GM23338 (cell line): Measurements from ENCODE around the gene CCDC86. TPM values are rescaled to one million over a fixed set of nuclear protein-coding genes. Genes with fewer than 3 reads are reported as not detected.

ENCODE experiments used
- ATAC-seq: fragments of 200-7000 bp; cut with Tn5 transposase; 3 replicates; pipeline ENCODE4 v1.9.1; 2020
- DNase-seq: peaks from one replicate; pipeline ENCODE4 v3.0.0-alpha.2; 2015; ENCODE audit warnings: low spot score
- H2AFZ ChIP-seq: fragments of 200-600 bp; sonication (generic); 2 replicates; pipeline ENCODE4 v1.8.0; 2016; ENCODE audit warnings: antibody characterized with exemption, mild to moderate bottlenecking, moderate library complexity
- H3F3A ChIP-seq: fragments of 200-600 bp; sonication (generic); replicated peaks from 2 replicates; pipeline ENCODE4 v1.8.0; 2017; ENCODE audit warnings: antibody characterized with exemption, mixed run types, low read depth
- H3K27ac ChIP-seq: fragments of 200-600 bp; sonication (generic); 2 replicates; pipeline ENCODE4 v1.6.1; 2016; ENCODE audit warnings: low read depth
- H3K27me3 ChIP-seq: fragments of 200-600 bp; sonication (generic); 2 replicates; pipeline ENCODE4 v1.8.0; 2016; ENCODE audit warnings: mild to moderate bottlenecking, mixed run types, moderate library complexity; ENCODE audit not compliant: insufficient read depth
- H3K36me3 ChIP-seq: fragments of 200-600 bp; sonication (generic); 2 replicates; pipeline ENCODE4 v1.8.0; 2016; ENCODE audit warnings: mild to moderate bottlenecking; ENCODE audit not compliant: insufficient read depth
- H3K4me1 ChIP-seq: fragments of 200-600 bp; sonication (generic); 2 replicates; pipeline ENCODE4 v1.8.0; 2016; ENCODE audit warnings: mild to moderate bottlenecking, moderate library complexity; ENCODE audit not compliant: insufficient read depth
- H3K4me2 ChIP-seq: fragments of 200-600 bp; sonication (generic); 2 replicates; pipeline ENCODE4 v1.7.1; 2017; ENCODE audit warnings: mixed run types
- H3K4me3 ChIP-seq: fragments of 200-600 bp; sonication (generic); 2 replicates; pipeline ENCODE4 v1.6.1; 2016; ENCODE audit warnings: mixed run types
- H3K79me2 ChIP-seq: fragments of 200-600 bp; sonication (generic); replicated peaks from 2 replicates; pipeline ENCODE4 v1.8.0; 2017; ENCODE audit warnings: mild to moderate bottlenecking; ENCODE audit not compliant: insufficient read depth
- H3K9me2 ChIP-seq: fragments of 200-600 bp; sonication (generic); 2 replicates; pipeline ENCODE4 v1.8.0; 2017; ENCODE audit not compliant: insufficient read depth
- H4K20me1 ChIP-seq: fragments of 200-600 bp; sonication (generic); replicated peaks from 2 replicates; pipeline ENCODE4 v1.8.0; 2017; ENCODE audit warnings: mild to moderate bottlenecking; ENCODE audit not compliant: insufficient read depth
- H3K27ac Mint-ChIP-seq: 2 replicates; pipeline ENCODE4 v1.8.0; 2020; ENCODE audit warnings: inconsistent platforms, mild to moderate bottlenecking, moderate library complexity, mixed read lengths
- H3K27me3 Mint-ChIP-seq: 3 replicates; pipeline ENCODE4 v1.8.0; 2022; ENCODE audit warnings: low read depth, mild to moderate bottlenecking, moderate library complexity, mixed read lengths, inconsistent platforms; ENCODE audit not compliant: insufficient read depth, poor library complexity
- H3K36me3 Mint-ChIP-seq: 3 replicates; pipeline ENCODE4 v1.8.0; 2021; ENCODE audit warnings: low read depth, mild to moderate bottlenecking, inconsistent platforms, moderate library complexity, mixed read lengths
- H3K4me1 Mint-ChIP-seq: 3 replicates; pipeline ENCODE4 v1.8.0; 2020; ENCODE audit warnings: mild to moderate bottlenecking, inconsistent platforms, mixed read lengths
- H3K4me3 Mint-ChIP-seq: 3 replicates; pipeline ENCODE4 v1.8.0; 2021; ENCODE audit warnings: moderate library complexity, mild to moderate bottlenecking, inconsistent platforms, mixed read lengths
- H3K9me3 Mint-ChIP-seq: 3 replicates; pipeline ENCODE4 v1.8.0; 2020; ENCODE audit warnings: moderate library complexity, mild to moderate bottlenecking, inconsistent platforms, mixed read lengths
- CREB1 ChIP-seq: fragments of 250-450 bp; sonication (Bioruptor Pico); IDR thresholded peaks from 2 replicates; pipeline ENCODE4 v1.5.0; 2020; ENCODE audit warnings: low read depth, mild to moderate bottlenecking, moderate library complexity
- ETS1 ChIP-seq: IDR thresholded peaks from 2 replicates; pipeline ENCODE4 v1.6.1; 2016; ENCODE audit warnings: antibody characterized with exemption
- EZH2 ChIP-seq: fragments of 200-600 bp; sonication (generic); IDR thresholded peaks from one replicate; pipeline ENCODE4 v1.8.0; 2017; ENCODE audit warnings: antibody characterized with exemption, mild to moderate bottlenecking, low read depth; ENCODE audit not compliant: unreplicated experiment
- EZH2phosphoT487 ChIP-seq: fragments of 200-600 bp; sonication (generic); IDR thresholded peaks from one replicate; pipeline ENCODE4 v1.8.1; 2018; ENCODE audit warnings: antibody characterized with exemption; ENCODE audit not compliant: unreplicated experiment
- JUNB ChIP-seq: IDR thresholded peaks from one replicate; pipeline ENCODE4 v1.6.1; 2016; ENCODE audit warnings: antibody characterized with exemption; ENCODE audit not compliant: unreplicated experiment
- NANOG ChIP-seq: IDR thresholded peaks from 2 replicates; pipeline ENCODE4 v1.6.1; 2016; ENCODE audit warnings: antibody characterized with exemption, borderline replicate concordance
- POLR2AphosphoS5 ChIP-seq: IDR thresholded peaks from 2 replicates; pipeline ENCODE4 v1.6.1; 2016; ENCODE audit warnings: antibody characterized with exemption, low read depth
- REST ChIP-seq: IDR thresholded peaks from one replicate; pipeline ENCODE4 v1.6.1; 2018; ENCODE audit warnings: antibody characterized with exemption; ENCODE audit not compliant: unreplicated experiment
- STAT1 ChIP-seq: IDR thresholded peaks from one replicate; pipeline ENCODE4 v1.6.1; 2016; ENCODE audit warnings: antibody characterized with exemption; ENCODE audit not compliant: unreplicated experiment
- ZNF114 ChIP-seq: fragments of 250-450 bp; sonication (Bioruptor Pico); IDR thresholded peaks from 2 replicates; pipeline ENCODE4 v1.5.0; 2020; ENCODE audit warnings: mild to moderate bottlenecking, moderate library complexity
- ZNF331 ChIP-seq: fragments of 250-450 bp; sonication (Bioruptor Pico); IDR thresholded peaks from 2 replicates; pipeline ENCODE4 v1.5.0; 2020; ENCODE audit warnings: low read depth, mild to moderate bottlenecking, moderate library complexity
- ZNF462 ChIP-seq: fragments of 250-450 bp; sonication (Bioruptor Pico); IDR thresholded peaks from 2 replicates; pipeline ENCODE4 v1.5.0; 2020; ENCODE audit warnings: mild to moderate bottlenecking, moderate library complexity
- polyA plus RNA-seq: library from polyadenylated mRNA; unstranded; fragments of >200 nt; fragmentation: Nextera tagmentation; extraction: Ambion mirVana; gene quantifications from 2 replicates; pipeline ENCODE4 v1.2.1, GENCODE V29; 2016
- total RNA-seq: library from RNA; depleted of rRNA; stranded (reverse); fragments of >200 nt; shearing (Covaris generic); gene quantifications from 2 replicates; pipeline ENCODE4 v1.2.3, GENCODE V29; 2014

The CCDC86 gene
- total and polyA plus RNA-seq, 2 experiments from 2014 or later, result 67.3 to 98.5 TPM

GRCh38 chr11:60847281-60847680 is 5.4 kb downstream of the CCDC86 start:
- no peak overlapping the region for H3K4me2 ChIP-seq
- peaks cover 56% of the 10 kb centered on the region for H3K36me3 Mint-ChIP-seq
- peaks cover 20% of the 10 kb centered on the region for H3K4me1 ChIP-seq
- DNase-seq (no peak), ATAC-seq (no peak)
- no peak overlapping the region for H3K4me3 ChIP-seq
- H4K20me1 ChIP-seq, result peaks cover 21% of the 10 kb centered on the region
- H3K4me1 Mint-ChIP-seq, result peaks cover 39% of the 10 kb centered on the region
- H3K36me3 ChIP-seq, result no peaks in the 10 kb centered on the region; the same call in 1 of the 2 replicates
- peaks cover 25% of the 10 kb centered on the region for H3K27me3 Mint-ChIP-seq
- no peak overlapping the region for H3K27ac Mint-ChIP-seq
- peaks cover 46% of the 10 kb centered on the region for H3K79me2 ChIP-seq
- H3K9me3 Mint-ChIP-seq, result no peaks in the 10 kb centered on the region
- H2AFZ ChIP-seq, result no peak overlapping the region
- no peak overlapping the region for H3K27ac ChIP-seq
- H3K4me3 Mint-ChIP-seq, result no peak overlapping the region
- H3K9me2 ChIP-seq, result no peaks in the 10 kb centered on the region
- H3F3A ChIP-seq, result peaks cover 9% of the 10 kb centered on the region; the same call in 1 of the 2 replicates
- 0 out of 2 replicates have a peak, but pooled peaks cover under 1% of the 10 kb centered on the region for H3K27me3 ChIP-seq
- TF ChIP-seq ETS1, result no peak
- no peak for TF ChIP-seq JUNB
- TF ChIP-seq EZH2, result no peak
- no peak for TF ChIP-seq POLR2AphosphoS5
- TF ChIP-seq CREB1 (CRISPR knock-in tag), result no peak
- no peak for TF ChIP-seq STAT1
- TF ChIP-seq ZNF331 (CRISPR knock-in tag), result no peak
- no peak for TF ChIP-seq NANOG
- no peak for TF ChIP-seq REST
- TF ChIP-seq EZH2phosphoT487, result no peak
- no peak for TF ChIP-seq ZNF462 (CRISPR knock-in tag)
- TF ChIP-seq ZNF114 (CRISPR knock-in tag), result no peak
